IPS-NIHi11 (cell line): ENCODE measurements around the gene PRPF8.

Experiments used
- DNase-seq: peaks from one replicate; pipeline ENCODE4 v3.0.0; 2012; ENCODE audit warnings: mixed read lengths, low spot score

PRPF8 gene

GRCh38 chr17:1625581-1625980, 59.1 kb downstream of the PRPF8 start:
- DNase-seq = no peak

GRCh38 chr17:1625053-1625452, 59.6 kb downstream of the PRPF8 start:
- no peak for DNase-seq

GRCh38 chr17:1624650-1625049, 60.0 kb downstream of the PRPF8 start:
- DNase-seq = no peak

- no peak for DNase-seq
Measured at GRCh38 chr17:1623057-1623630, 61.5 kb downstream of the PRPF8 start.

- no peak for DNase-seq
Measured at GRCh38 chr17:1621273-1621954, 63.3 kb downstream of the PRPF8 start.

GRCh38 chr17:1620486-1620885, 64.2 kb downstream of the PRPF8 start:
- no peak for DNase-seq

GRCh38 chr17:1617620-1618174, 67.0 kb downstream of the PRPF8 start:
- DNase-seq = no peak

- no peak for DNase-seq
Measured at GRCh38 chr17:1616101-1616500, 68.6 kb downstream of the PRPF8 start.

- DNase-seq = no peak
Measured at GRCh38 chr17:1612400-1612799, 72.3 kb downstream of the PRPF8 start.

- DNase-seq = no peak
Measured at GRCh38 chr17:1611715-1612114, 73.0 kb downstream of the PRPF8 start.

- DNase-seq = no peak
Measured at GRCh38 chr17:1608676-1609075, 76.0 kb downstream of the PRPF8 start.

GRCh38 chr17:1607971-1608320, 76.7 kb downstream of the PRPF8 start:
- DNase-seq = no peak

- DNase-seq = no peak
Measured at GRCh38 chr17:1606352-1606985, 78.2 kb downstream of the PRPF8 start.

GRCh38 chr17:1605681-1606351, 78.9 kb downstream of the PRPF8 start:
- no peak for DNase-seq

GRCh38 chr17:1604831-1605528, 79.7 kb downstream of the PRPF8 start:
- DNase-seq = no peak

GRCh38 chr17:1601571-1601970, 83.1 kb downstream of the PRPF8 start:
- no peak for DNase-seq
